B cell (primary cell): Measurements from ENCODE around the gene PRDM15.

Source experiments
- CTCF ChIP-seq: fragments of 200-600 bp; IDR thresholded peaks from one replicate; pipeline ENCODE4 v1.8.0; 2022; ENCODE audit warnings: antibody characterized with exemption, mild to moderate bottlenecking
- EZH2 ChIP-seq: IDR thresholded peaks from 2 replicates; pipeline ENCODE4 v1.6.1; 2012; ENCODE audit warnings: borderline replicate concordance, low read depth, mild to moderate bottlenecking, moderate library complexity, low read length; ENCODE audit not compliant: insufficient read depth, poor library complexity, severe bottlenecking

- TF ChIP-seq CTCF (no peak), EZH2 (no peak)
Measured at GRCh38 chr21:41749286-41749685, 129.9 kb downstream of the PRDM15 start.
